ENCODE measurements around the gene DEAF1.
A peak's percentile ranks its signal among the peaks of the same experiment; 100 is the strongest.

The DEAF1 gene

GRCh38 chr11:722346-722811, 27.4 kb upstream of the DEAF1 start:
- no peak for DNase-seq (ENCODE audit: low read depth in 2 of 2, low spot score in 1 of 2)

DNA sequence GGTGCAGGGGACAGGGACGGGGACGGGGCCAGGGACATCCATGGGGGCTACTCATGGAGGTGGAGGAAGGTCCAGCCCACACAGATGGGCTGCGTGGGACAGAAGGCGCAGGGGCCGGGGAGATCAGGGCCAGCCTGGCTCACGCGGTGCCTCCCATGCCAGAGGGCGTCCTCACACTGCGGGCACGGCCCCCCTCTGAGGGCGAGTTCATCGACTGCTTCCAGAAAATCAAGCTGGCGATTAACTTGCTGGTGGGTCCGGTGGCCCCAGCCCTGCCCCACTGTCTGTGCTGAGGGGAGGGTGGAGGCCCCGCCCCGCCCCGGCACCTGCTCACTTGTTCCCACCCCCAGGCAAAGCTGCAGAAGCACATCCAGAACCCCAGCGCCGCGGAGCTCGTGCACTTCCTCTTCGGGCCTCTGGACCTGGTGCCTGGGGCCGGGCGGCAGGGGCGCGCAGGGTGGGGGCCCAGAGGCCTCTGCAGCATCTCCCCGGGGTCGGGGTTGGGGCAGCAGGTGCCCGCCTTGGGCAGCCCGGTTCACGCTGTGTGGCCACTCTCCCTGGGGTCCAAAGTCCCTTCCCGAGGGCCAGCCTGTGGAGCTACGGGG, 26.8 kb upstream of the DEAF1 start:
- DNase-seq (ENCODE audit: low read depth in 2 of 2, low spot score in 1 of 2): peak in 1 of 2 donors; percentile 21

DNA sequence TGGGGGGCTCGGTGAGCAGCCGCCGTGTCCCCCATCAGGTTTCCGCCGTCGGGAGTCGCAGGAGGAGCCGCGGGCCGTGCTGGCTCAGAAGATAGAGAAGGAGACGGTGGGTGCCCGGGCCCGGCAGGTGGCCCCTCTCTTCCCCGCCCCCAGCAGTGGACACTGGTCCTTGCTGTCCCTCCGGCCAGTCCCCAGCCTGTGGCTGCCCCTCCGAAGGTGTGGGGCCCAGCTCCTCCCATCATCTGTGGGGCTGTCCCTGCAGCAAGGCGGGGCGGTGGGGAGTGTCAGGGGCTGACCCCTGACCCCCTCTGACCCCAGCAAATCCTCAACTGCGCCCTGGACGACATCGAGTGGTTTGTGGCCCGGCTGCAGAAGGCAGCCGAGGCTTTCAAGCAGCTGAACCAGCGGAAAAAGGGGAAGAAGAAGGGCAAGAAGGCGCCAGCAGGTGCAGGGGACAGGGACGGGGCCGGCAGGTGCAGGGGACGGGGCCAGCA, 26.3 kb upstream of the DEAF1 start:
- no peak for DNase-seq (ENCODE audit: low read depth in 2 of 2, low spot score in 1 of 2)

DNA sequence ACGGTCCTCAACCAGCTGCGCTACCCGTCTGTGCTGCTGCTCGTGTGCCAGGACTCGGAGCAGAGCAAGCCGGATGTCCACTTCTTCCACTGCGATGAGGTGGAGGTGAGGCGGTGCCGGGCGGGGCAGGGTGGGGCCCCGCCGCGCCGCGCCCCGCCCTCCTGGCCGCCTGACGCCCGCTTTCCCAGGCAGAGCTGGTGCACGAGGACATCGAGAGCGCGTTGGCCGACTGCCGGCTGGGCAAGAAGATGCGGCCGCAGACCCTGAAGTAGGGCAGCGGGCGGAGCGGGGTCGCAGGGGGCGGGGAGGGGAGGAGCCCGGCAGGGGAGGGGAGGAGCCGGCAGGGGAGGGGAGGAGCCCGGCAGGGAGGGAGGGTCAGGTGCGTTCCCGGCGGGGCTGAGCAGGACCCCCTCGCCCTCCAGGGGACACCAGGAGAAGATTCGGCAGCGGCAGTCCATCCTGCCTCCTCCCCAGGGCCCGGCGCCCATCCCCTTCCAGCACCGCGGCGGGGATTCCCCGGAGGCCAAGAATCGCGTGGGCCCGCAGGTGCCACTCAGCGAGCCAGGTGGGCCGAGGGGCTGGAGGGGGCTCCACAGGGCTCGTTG, 25.7 kb upstream of the DEAF1 start:
- DNase-seq (ENCODE audit: low read depth in 2 of 2, low spot score in 1 of 2): no peak

- no peak for DNase-seq (ENCODE audit: low read depth in 2 of 2, low spot score in 1 of 2)
Observed at GRCh38 chr11:720017-720641, 25.1 kb upstream of the DEAF1 start.

DNA sequence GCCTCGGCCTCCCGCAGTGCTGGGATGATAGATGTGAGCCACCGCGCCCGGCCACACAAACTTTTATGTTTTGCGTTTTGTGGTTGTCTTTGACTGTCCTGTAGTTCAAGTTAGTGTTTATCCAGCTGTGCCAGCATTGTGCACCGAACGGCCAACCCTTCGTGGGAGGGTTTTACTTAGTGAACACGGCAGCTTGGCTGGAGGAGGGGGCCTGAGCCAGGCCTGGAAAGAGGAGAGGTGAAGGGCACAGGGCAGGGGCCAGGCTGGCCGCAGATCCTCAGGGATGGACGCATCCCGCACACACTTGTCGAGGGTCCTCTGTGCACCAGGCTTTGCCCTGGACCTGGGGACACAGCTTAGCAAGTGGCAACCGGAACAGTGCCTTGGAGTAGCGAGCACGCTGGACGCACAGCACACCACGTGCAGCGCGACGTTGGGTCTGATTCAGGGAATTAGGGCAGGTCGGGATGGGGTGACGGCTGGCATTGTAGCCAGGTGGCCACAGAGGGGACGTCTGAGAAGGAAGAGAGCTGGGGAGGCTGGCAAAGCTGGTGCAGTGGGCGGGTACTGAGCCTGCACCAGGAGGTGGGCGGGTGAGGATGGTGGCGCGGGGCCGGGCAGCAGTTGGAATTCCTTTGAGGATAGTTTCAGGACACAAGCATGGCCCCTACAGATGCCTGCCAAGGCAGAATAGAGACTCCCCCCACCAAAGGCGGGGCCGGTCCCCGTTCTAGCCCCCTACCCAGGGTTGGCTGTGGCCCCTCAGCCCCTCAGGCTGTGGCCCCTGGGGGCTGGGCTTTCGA, 24.4 kb upstream of the DEAF1 start:
- no peak for DNase-seq (ENCODE audit: low read depth in 2 of 2, low spot score in 1 of 2)

GRCh38 chr11:714436-714835, 19.4 kb upstream of the DEAF1 start:
- DNase-seq (ENCODE audit: low read depth in 2 of 2, low spot score in 1 of 2): no peak

DNA sequence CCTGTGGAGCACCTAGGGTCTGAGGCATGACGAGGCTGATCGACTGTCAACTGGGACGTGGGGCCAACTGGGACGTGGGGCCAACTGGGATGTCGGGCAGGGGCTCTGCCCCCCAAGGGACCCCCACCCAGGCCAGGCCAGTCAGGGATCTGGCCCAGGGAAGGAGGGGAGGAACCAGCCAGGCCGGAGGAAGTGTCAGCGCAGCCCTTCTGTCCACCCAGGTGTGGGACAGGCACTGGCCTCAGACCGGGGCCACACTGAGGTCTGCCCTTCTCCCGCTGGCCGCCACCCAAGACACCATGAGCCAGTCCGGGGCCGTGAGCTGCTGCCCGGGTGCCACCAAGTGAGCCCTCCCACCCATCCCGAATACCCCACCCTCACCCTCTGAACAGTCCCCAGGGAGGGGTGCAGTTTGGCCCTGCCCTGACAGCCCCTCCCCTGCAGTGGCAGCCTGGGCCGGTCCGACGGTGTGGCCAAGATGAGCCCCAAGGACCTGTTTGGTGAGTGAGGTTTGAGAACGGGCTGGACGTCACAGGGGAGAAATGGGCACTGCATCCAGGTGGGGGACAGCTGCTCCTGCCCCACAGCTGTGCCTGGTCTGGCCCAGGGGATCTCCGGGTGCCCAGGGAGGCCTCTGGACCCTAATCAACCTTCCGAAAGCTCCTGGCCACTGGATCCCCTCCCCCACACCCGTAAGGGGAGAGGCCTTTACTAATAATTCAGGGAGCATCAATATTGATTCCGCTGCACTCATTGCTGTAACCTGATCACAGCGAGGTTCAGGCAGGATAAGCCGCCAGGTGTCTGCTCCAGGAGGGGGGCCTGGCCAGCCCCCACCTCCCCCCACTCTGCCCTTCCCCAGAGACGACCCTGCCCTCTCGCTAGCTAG, 14.3 kb upstream of the DEAF1 start:
- no peak for DNase-seq (ENCODE audit: low read depth in 2 of 2, low spot score in 1 of 2)

- no peak for DNase-seq (ENCODE audit: low read depth in 2 of 2, low spot score in 1 of 2)
Observed at GRCh38 chr11:708511-708910, 13.5 kb upstream of the DEAF1 start.

GRCh38 chr11:707817-708420, 12.9 kb upstream of the DEAF1 start:
- no peak for DNase-seq (ENCODE audit: low read depth in 2 of 2, low spot score in 1 of 2)

DNA sequence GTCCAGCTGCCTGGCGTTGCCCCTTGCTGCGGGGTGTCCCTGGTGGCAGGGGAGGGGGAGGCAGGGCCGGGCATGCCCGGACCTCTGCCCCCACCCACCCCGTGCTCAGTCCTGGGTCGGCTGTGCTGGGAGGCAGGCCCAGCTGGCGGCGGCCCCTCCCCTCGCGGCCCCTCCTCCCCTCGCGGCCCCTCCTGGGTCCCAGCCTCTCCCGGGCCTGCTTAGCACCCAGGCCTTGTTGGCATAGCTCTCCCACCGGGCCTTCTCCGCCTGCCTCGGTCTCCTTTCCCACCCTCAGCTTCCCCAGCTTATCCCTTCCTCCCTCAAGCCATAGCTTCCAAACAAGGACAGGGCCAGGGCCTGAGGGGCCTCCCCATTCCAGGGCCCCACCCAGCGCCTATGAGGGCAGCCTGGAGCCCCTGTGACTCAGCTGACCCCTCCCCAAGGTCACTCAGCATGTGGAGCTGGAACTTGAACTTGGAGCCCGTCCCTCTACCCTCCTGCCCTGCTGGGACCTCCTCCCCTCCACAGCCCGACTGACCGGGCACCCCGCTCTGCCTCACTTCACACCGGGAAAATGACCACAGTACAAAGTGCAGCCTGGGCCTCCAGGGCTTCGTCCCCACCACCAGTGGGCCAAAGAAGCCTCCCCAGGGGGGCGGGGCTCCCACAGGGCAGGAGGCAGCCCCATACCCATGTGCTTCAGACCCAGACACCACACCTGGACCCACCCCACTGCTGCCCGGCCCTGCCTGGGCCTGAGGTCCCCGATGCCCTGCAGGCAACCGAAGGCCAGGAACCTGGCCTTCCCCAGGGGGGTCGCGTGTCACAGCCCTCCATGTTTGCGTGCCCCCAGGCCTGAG, 12.2 kb upstream of the DEAF1 start:
- DNase-seq (ENCODE audit: low read depth in 2 of 2, low spot score in 1 of 2): no peak

DNA sequence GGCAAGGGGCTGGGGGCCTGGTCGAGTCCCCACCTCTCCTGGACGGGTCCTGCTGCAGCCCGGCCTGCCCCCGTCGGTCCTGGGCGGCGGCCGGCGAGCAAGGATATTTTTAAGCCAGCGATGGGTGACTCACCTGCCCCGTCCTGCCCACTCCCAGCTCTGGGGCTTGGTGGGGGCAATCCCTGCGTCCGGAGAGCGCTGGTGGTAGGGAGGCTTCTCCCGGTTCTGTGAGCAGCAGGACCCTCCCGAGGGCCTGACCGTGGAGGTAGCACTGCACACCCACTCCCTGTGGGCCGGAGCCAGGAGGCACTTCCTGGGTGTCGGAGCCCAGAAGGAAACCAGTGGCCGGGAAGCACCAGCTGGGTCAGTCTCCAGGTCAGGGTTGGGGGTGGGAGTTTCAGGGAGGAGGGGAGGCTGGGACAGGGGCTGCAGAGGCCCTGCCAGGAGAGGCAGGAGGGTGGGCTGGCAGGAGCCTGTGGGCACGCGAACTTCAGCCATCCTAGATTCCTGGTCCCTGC, 11.5 kb upstream of the DEAF1 start:
- DNase-seq (ENCODE audit: low read depth in 2 of 2, low spot score in 1 of 2): no peak

GRCh38 chr11:705646-706438, 10.8 kb upstream of the DEAF1 start, which contains the start of gene EPS8L2:
Gene EPS8L2 (plus strand): TSS chr11:706231. CDS start chr11:709408, 3,177 bp downstream.
- no peak for DNase-seq (ENCODE audit: low read depth in 2 of 2, low spot score in 1 of 2)

GRCh38 chr11:704781-705645, 10.0 kb upstream of the DEAF1 start:
- DNase-seq (ENCODE audit: low read depth in 2 of 2, low spot score in 1 of 2): no peak

- no peak for DNase-seq (ENCODE audit: low read depth in 2 of 2, low spot score in 1 of 2)
Observed at GRCh38 chr11:704228-704674, 9.2 kb upstream of the DEAF1 start.

- no peak for DNase-seq (ENCODE audit: low read depth in 2 of 2, low spot score in 1 of 2)
Observed at GRCh38 chr11:703506-703905, 8.5 kb upstream of the DEAF1 start.
